Nephron (organoid): ENCODE measurements around the gene MAGI2.

Experiments used
- H3K27ac Mint-ChIP-seq, 3 experiments: 2 replicates each; pipeline ENCODE4 v1.8.0; 2020; ENCODE audit warnings: mixed read lengths in 3 of 3, mild to moderate bottlenecking in 2 of 3, moderate library complexity in 1 of 3
- H3K27me3 Mint-ChIP-seq: 2 replicates; pipeline ENCODE4 v1.8.0; 2021; ENCODE audit warnings: low read depth, mild to moderate bottlenecking, moderate library complexity, mixed read lengths
- H3K36me3 Mint-ChIP-seq: 2 replicates; pipeline ENCODE4 v1.8.0; 2020; ENCODE audit warnings: low read depth, mixed read lengths
- H3K4me1 Mint-ChIP-seq: 2 replicates; pipeline ENCODE4 v1.8.0; 2020; ENCODE audit warnings: mixed read lengths
- H3K4me3 Mint-ChIP-seq, 3 experiments: 2 replicates each; pipeline ENCODE4 v1.8.0; 2020; ENCODE audit warnings: mild to moderate bottlenecking in 3 of 3, mixed read lengths in 3 of 3, moderate library complexity in 2 of 3
- H3K9me3 Mint-ChIP-seq: 2 replicates; pipeline ENCODE4 v1.8.0; 2020; ENCODE audit warnings: mixed read lengths
- CTCF ChIP-seq, 3 experiments: fragments of 200-600 bp; sonication (generic); IDR thresholded peaks; one replicate each; pipeline ENCODE4 v1.5.0; 2021; ENCODE audit warnings: antibody characterized with exemption in 3 of 3; ENCODE audit not compliant: unreplicated experiment in 3 of 3

Gene MAGI2

GRCh38 chr7:78762625-78763024 is 690.8 kb downstream of the MAGI2 start:
- H3K9me3 Mint-ChIP-seq, result no peaks in the 10 kb centered on the region
- no peak for TF ChIP-seq CTCF (IDR thresholded peaks at IDR 0.05; ENCODE audit: unreplicated experiment in 3 of 3)
- H3K4me1 Mint-ChIP-seq, result peaks cover 12% of the 10 kb centered on the region
- H3K36me3 Mint-ChIP-seq, result no peaks in the 10 kb centered on the region
- H3K27ac Mint-ChIP-seq, result peak overlapping the region; percentile 38 to 58 (median 54)
- no peaks in the 10 kb centered on the region for H3K27me3 Mint-ChIP-seq
- no peak overlapping the region for H3K4me3 Mint-ChIP-seq

- peak overlapping the region in 1 of 3 experiments; percentile 11 for H3K4me3 Mint-ChIP-seq
- no peaks in the 10 kb centered on the region for H3K36me3 Mint-ChIP-seq
- no peak for TF ChIP-seq CTCF (IDR thresholded peaks at IDR 0.05; ENCODE audit: unreplicated experiment in 3 of 3)
- H3K9me3 Mint-ChIP-seq, result no peaks in the 10 kb centered on the region
- H3K27ac Mint-ChIP-seq, result peak overlapping the region; percentile 79 to 97 (median 94)
- no peaks in the 10 kb centered on the region for H3K27me3 Mint-ChIP-seq
- peaks cover 12% of the 10 kb centered on the region for H3K4me1 Mint-ChIP-seq
Measured at GRCh38 chr7:78760620-78761355, 692.7 kb downstream of the MAGI2 start.

- no peak overlapping the region for H3K27ac Mint-ChIP-seq
- H3K36me3 Mint-ChIP-seq, result peaks cover 8% of the 10 kb centered on the region
- no peaks in the 10 kb centered on the region for H3K27me3 Mint-ChIP-seq
- H3K9me3 Mint-ChIP-seq, result peaks cover 10% of the 10 kb centered on the region
- no peak for TF ChIP-seq CTCF (IDR thresholded peaks at IDR 0.05; ENCODE audit: unreplicated experiment in 3 of 3)
- no peaks in the 10 kb centered on the region for H3K4me1 Mint-ChIP-seq
- H3K4me3 Mint-ChIP-seq, result no peak overlapping the region
Measured at GRCh38 chr7:78752554-78752953, 700.9 kb downstream of the MAGI2 start.

GRCh38 chr7:78751253-78751652 is 702.2 kb downstream of the MAGI2 start:
- H3K36me3 Mint-ChIP-seq, result peaks cover 8% of the 10 kb centered on the region
- no peak for TF ChIP-seq CTCF (IDR thresholded peaks at IDR 0.05; ENCODE audit: unreplicated experiment in 3 of 3)
- H3K27ac Mint-ChIP-seq, result no peak overlapping the region
- peaks cover 10% of the 10 kb centered on the region for H3K9me3 Mint-ChIP-seq
- H3K27me3 Mint-ChIP-seq, result no peaks in the 10 kb centered on the region
- H3K4me1 Mint-ChIP-seq, result no peaks in the 10 kb centered on the region
- H3K4me3 Mint-ChIP-seq, result no peak overlapping the region

- H3K36me3 Mint-ChIP-seq, result peaks cover 8% of the 10 kb centered on the region
- no peak overlapping the region for H3K4me3 Mint-ChIP-seq
- H3K9me3 Mint-ChIP-seq, result peaks cover 10% of the 10 kb centered on the region
- no peak overlapping the region for H3K27ac Mint-ChIP-seq
- H3K27me3 Mint-ChIP-seq, result no peaks in the 10 kb centered on the region
- H3K4me1 Mint-ChIP-seq, result no peaks in the 10 kb centered on the region
- TF ChIP-seq CTCF (IDR thresholded peaks at IDR 0.05; ENCODE audit: unreplicated experiment in 3 of 3), result no peak
Measured at GRCh38 chr7:78749052-78749746, 704.3 kb downstream of the MAGI2 start.
